HG03469 (cell line): ENCODE results near the gene TTC21B.
A peak's percentile ranks its signal among the peaks of the same experiment; 100 is the strongest.
"Not testable (repeated sequence)": the region's sequence is repeated elsewhere in the genome, so short reads cannot be mapped to it uniquely, and the experiment has no call there.

Experiments
- ATAC-seq: cut with Tn5 transposase; IDR thresholded peaks from one replicate; pipeline ENCODE4 v1.9.1; 2021; ENCODE audit warnings: mild to moderate bottlenecking, moderate library complexity, moderate number of reproducible peaks; ENCODE audit not compliant: unreplicated experiment

Gene TTC21B

GRCh38 chr2:165889158-165889557 lies 64.4 kb downstream of the TTC21B start:
- no peak for ATAC-seq

GRCh38 chr2:165888171-165888570 lies 65.4 kb downstream of the TTC21B start:
- no peak for ATAC-seq

- no peak for ATAC-seq
Measured at GRCh38 chr2:165886487-165887146, 67.0 kb downstream of the TTC21B start.

- ATAC-seq = peak; percentile 40
Measured at GRCh38 chr2:165877565-165878550, 75.7 kb downstream of the TTC21B start.

- no peak for ATAC-seq
Measured at GRCh38 chr2:165876712-165877111, 76.9 kb downstream of the TTC21B start.

GRCh38 chr2:165876269-165876668 lies 77.3 kb downstream of the TTC21B start:
- ATAC-seq = no peak

GRCh38 chr2:165874445-165875039 lies 79.0 kb downstream of the TTC21B start:
- ATAC-seq = peak; percentile 97

GRCh38 chr2:165872101-165872791 lies 81.3 kb downstream of the TTC21B start:
- ATAC-seq = no peak

- no peak for ATAC-seq
Measured at GRCh38 chr2:165871025-165871424, 82.6 kb downstream of the TTC21B start.

GRCh38 chr2:165870346-165870745 lies 83.2 kb downstream of the TTC21B start:
- ATAC-seq = no peak

GRCh38 chr2:165868211-165868610 lies 85.4 kb downstream of the TTC21B start:
- ATAC-seq = no peak

- ATAC-seq = no peak
Measured at GRCh38 chr2:165864296-165864695, 89.3 kb downstream of the TTC21B start.

- ATAC-seq = no peak
Measured at GRCh38 chr2:165863810-165864261, 89.7 kb downstream of the TTC21B start.

GRCh38 chr2:165861083-165861482 lies 92.5 kb downstream of the TTC21B start:
- not testable (repeated sequence) for ATAC-seq

- not testable (repeated sequence) for ATAC-seq
Measured at GRCh38 chr2:165859723-165860122, 93.9 kb downstream of the TTC21B start.

- ATAC-seq = no peak
Measured at GRCh38 chr2:165857876-165858275, 95.7 kb downstream of the TTC21B start.

GRCh38 chr2:165852394-165852793 lies 101.2 kb downstream of the TTC21B start:
- ATAC-seq = no peak

- no peak for ATAC-seq
Measured at GRCh38 chr2:165847001-165847400, 106.6 kb downstream of the TTC21B start.

- ATAC-seq = no peak
Measured at GRCh38 chr2:165846056-165846455, 107.5 kb downstream of the TTC21B start.

GRCh38 chr2:165844216-165844615 lies 109.4 kb downstream of the TTC21B start:
- ATAC-seq = no peak

- ATAC-seq = no peak
Measured at GRCh38 chr2:165843351-165843750, 110.2 kb downstream of the TTC21B start.
